GM12878 (cell line): Measurements from ENCODE around the gene EXO5. TPM values are rescaled to one million over a fixed set of nuclear protein-coding genes. Genes with fewer than 3 reads are reported as not detected.
A peak's percentile ranks its signal among the peaks of the same experiment; 100 is the strongest.

ENCODE experiments used
- BHLHE40 ChIP-seq, 2 experiments: fragments of 450-650 bp in 1 of 2; IDR thresholded peaks; 2 replicates each; pipeline ENCODE4 v1.6.1; 2011 to 2017; ENCODE audit warnings: low read depth in 2 of 2, borderline replicate concordance in 1 of 2, improper control_type of control experiment in 1 of 2, low read length in 1 of 2, mild to moderate bottlenecking in 1 of 2
- CREB1 ChIP-seq: IDR thresholded peaks from 2 replicates; pipeline ENCODE4 v1.6.1; 2012; ENCODE audit warnings: low read depth, mild to moderate bottlenecking, inconsistent platforms
- EED ChIP-seq: sonication (generic); IDR thresholded peaks from 2 replicates; pipeline ENCODE4 v1.6.1; 2016; ENCODE audit warnings: antibody characterized with exemption, low read depth
- HDAC6 ChIP-seq: fragments of 200-600 bp; sonication (generic); IDR thresholded peaks from one replicate; pipeline ENCODE4 v1.8.0; 2017; ENCODE audit warnings: antibody characterized with exemption; ENCODE audit not compliant: unreplicated experiment
- LARP7 ChIP-seq: fragments of 450-650 bp; IDR thresholded peaks from 2 replicates; pipeline ENCODE4 v1.6.1; 2017; ENCODE audit warnings: mild to moderate bottlenecking
- MYC ChIP-seq: IDR thresholded peaks from 2 replicates; pipeline ENCODE4 v1.6.1; 2011; ENCODE audit warnings: mild to moderate bottlenecking, low read length, moderate library complexity, inconsistent platforms; ENCODE audit not compliant: insufficient read depth, insufficient replicate concordance, insufficient read length, severe bottlenecking
- POLR2A ChIP-seq: IDR thresholded peaks from 2 replicates; pipeline ENCODE4 v1.6.1; 2011; ENCODE audit warnings: low read depth, mild to moderate bottlenecking, low read length
- POLR2AphosphoS2 ChIP-seq: IDR thresholded peaks from 2 replicates; pipeline ENCODE4 v1.6.1; 2011; ENCODE audit warnings: low read depth, mild to moderate bottlenecking, low read length, improper control_type of control experiment, moderate library complexity
- RAD21 ChIP-seq: IDR thresholded peaks from 2 replicates; pipeline ENCODE4 v1.6.1; 2011; ENCODE audit warnings: mild to moderate bottlenecking, low read depth, low read length, moderate library complexity; ENCODE audit not compliant: insufficient read depth
- RAD51 ChIP-seq: fragments of 450-650 bp; IDR thresholded peaks from 2 replicates; pipeline ENCODE4 v1.6.1; 2016; ENCODE audit warnings: moderate library complexity, mild to moderate bottlenecking, inconsistent platforms
- RELA ChIP-seq: fragments of 450-650 bp; IDR thresholded peaks from 2 replicates; pipeline ENCODE4 v1.8.0; 2014; ENCODE audit warnings: borderline replicate concordance; ENCODE audit not compliant: partially characterized antibody
- SRF ChIP-seq, 2 experiments: IDR thresholded peaks; 2 replicates each; pipeline ENCODE4 v1.6.1; 2011; ENCODE audit warnings: low read depth in 2 of 2, low read length in 2 of 2, mild to moderate bottlenecking in 1 of 2, moderate library complexity in 1 of 2
- SUPT20H ChIP-seq: IDR thresholded peaks from 2 replicates; pipeline ENCODE4 v1.6.1; 2011; ENCODE audit warnings: low read depth, mild to moderate bottlenecking, low read length, moderate library complexity, borderline replicate concordance; ENCODE audit not compliant: control insufficient read depth
- TARDBP ChIP-seq: IDR thresholded peaks from 2 replicates; pipeline ENCODE4 v1.6.1; 2016; ENCODE audit warnings: borderline replicate concordance
- TCF7 ChIP-seq: IDR thresholded peaks from 2 replicates; pipeline ENCODE4 v1.6.1; 2014; ENCODE audit warnings: antibody characterized with exemption, borderline replicate concordance
- ZNF217 ChIP-seq: fragments of 450-650 bp; IDR thresholded peaks from 2 replicates; pipeline ENCODE4 v1.6.1; 2017; ENCODE audit warnings: antibody characterized with exemption, mild to moderate bottlenecking
- polyA plus RNA-seq, 11 experiments: library from polyadenylated mRNA; depleted of rRNA in 4 of 11; unstranded in 6 of 11; stranded (reverse) in 5 of 11; fragments of >200 nt; fragmentation: Nextera tagmentation in 4 of 11; fragmentation: Illumina TruSeq in 1 of 11; extraction: Ambion mirVana in 4 of 11; extraction: Trizol in 1 of 11; gene quantifications; 1 replicate in 1 of 11; 2 replicates in 10 of 11; pipeline versions ENCODE4 v1.2.1 to v1.2.3, GENCODE V29; 2011 to 2016; ENCODE audit warnings: inconsistent platforms in 2 of 11, missing spikeins in 2 of 11, low read depth in 1 of 11
- total RNA-seq, 4 experiments: library from RNA; depleted of rRNA in 3 of 4; stranded (reverse); fragments of >200 nt in 3 of 4; fragmentation: Illumina TruSeq in 1 of 4; extraction: Trizol in 1 of 4; gene quantifications; 2 replicates each; pipeline versions ENCODE4 v1.2.1 to v1.2.3, GENCODE V29; 2013 to 2021
- TF ChIP-seq, protein P1 (sequence below): fragments of 450-650 bp; IDR thresholded peaks from 2 replicates; pipeline ENCODE4 v1.6.1; 2017; ENCODE audit warnings: antibody characterized with exemption, mild to moderate bottlenecking, moderate library complexity
- TF ChIP-seq, protein P2 (sequence below): IDR thresholded peaks from 2 replicates; pipeline ENCODE4 v1.6.1; 2012; ENCODE audit warnings: low read depth, low read length, improper control_type of control experiment
- TF ChIP-seq, protein P3 (sequence below): IDR thresholded peaks from 2 replicates; pipeline ENCODE4 v1.6.1; 2012; ENCODE audit warnings: low read depth, low read length, improper control_type of control experiment
- TF ChIP-seq, protein P4 (sequence below), 3 experiments: IDR thresholded peaks in 2 of 3; conservative IDR thresholded peaks in 1 of 3; 2 replicates each; pipeline ENCODE4 v1.5.1; 2011; ENCODE audit warnings: low read depth in 3 of 3, low read length in 3 of 3, mild to moderate bottlenecking in 3 of 3, control low read depth in 2 of 3, moderate library complexity in 2 of 3, inconsistent platforms in 1 of 3, mixed read lengths in 1 of 3; ENCODE audit not compliant: control insufficient read depth in 2 of 3, insufficient read depth in 1 of 3; ENCODE audit errors: extremely low read depth in 1 of 3

Gene EXO5
- total and polyA plus RNA-seq, 10 of the 15 experiments (the other 5 are each of a cell fraction or from before 2014, with no cell fraction given), result 2.1 to 10.1 (median 8.5) TPM

DNA sequence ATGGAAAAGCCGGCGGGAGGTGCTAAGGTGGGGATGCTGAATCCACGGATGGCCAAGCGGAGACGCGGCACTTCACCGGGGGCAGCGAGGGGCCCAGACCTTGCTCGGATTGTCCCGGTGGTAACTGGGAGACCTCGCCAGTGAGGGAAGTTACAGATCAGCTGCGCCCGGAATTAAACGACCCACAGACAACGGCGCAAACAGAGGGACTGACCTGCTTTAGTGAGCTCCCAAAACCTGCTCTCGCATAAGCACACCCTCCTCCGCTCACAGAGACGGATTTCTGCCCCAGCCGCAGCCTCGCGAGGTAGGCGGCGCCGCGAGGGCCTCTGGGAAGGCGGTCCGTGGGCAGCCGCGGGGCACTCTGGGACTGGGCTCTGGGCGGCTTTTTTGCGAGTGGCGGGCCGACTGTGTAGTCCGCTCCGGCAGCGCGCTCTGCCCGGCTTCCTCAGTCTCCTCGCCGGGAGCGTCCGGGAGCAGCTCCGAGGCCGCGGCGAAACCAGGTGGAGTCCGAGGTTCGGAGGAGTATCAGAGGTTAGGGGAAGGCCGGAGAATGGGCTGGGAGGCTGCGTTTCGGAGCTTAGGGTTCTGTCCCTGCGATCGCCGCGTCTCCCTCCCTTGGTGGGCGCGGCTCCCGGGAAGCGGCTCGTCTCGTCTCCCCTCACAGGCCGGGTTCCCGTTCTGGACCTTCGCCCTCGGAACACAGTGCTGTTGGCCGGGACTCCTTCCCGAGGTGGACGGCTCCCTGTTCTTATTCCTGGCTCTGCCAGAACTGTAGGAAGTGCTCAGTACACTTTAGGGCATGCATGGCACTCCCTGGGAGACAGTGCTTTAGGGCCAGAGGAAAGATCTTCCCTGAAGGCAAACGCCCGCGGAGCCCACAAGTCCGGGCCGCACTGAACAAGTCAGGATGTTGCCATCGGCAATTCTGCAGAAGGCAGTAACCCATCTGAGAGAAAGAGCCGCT lies at the start of gene EXO5 (continued):
- TF ChIP-seq, protein P1, sequence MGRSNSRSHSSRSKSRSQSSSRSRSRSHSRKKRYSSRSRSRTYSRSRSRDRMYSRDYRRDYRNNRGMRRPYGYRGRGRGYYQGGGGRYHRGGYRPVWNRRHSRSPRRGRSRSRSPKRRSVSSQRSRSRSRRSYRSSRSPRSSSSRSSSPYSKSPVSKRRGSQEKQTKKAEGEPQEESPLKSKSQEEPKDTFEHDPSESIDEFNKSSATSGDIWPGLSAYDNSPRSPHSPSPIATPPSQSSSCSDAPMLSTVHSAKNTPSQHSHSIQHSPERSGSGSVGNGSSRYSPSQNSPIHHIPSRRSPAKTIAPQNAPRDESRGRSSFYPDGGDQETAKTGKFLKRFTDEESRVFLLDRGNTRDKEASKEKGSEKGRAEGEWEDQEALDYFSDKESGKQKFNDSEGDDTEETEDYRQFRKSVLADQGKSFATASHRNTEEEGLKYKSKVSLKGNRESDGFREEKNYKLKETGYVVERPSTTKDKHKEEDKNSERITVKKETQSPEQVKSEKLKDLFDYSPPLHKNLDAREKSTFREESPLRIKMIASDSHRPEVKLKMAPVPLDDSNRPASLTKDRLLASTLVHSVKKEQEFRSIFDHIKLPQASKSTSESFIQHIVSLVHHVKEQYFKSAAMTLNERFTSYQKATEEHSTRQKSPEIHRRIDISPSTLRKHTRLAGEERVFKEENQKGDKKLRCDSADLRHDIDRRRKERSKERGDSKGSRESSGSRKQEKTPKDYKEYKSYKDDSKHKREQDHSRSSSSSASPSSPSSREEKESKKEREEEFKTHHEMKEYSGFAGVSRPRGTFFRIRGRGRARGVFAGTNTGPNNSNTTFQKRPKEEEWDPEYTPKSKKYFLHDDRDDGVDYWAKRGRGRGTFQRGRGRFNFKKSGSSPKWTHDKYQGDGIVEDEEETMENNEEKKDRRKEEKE, result no peak
- TF ChIP-seq TCF7 (no peak), EED (peak; percentile 37), POLR2A (peak; percentile 90), MYC (no peak), HDAC6 (no peak), LARP7 (peak; percentile 77; the same call in 1 of the 2 replicates), TARDBP (peak; percentile 85; the same call in 1 of the 2 replicates), RAD51 (no peak), RAD21 (no peak), SRF (IDR thresholded peaks at IDR 0.05; ENCODE audit: low read depth in 2 of 2, low read length in 2 of 2) (no peak), CREB1 (no peak), BHLHE40 (IDR thresholded peaks at IDR 0.05; ENCODE audit: borderline replicate concordance in 1 of 2, low read depth in 2 of 2, low read length in 1 of 2) (peak in 1 of 2 experiments; percentile 27; a peak in 1 of 4 replicates), POLR2AphosphoS2 (peak; percentile 52; the same call in 1 of the 2 replicates), SUPT20H (no peak), RELA (no peak), ZNF217 (no peak)
- TF ChIP-seq, protein P2, sequence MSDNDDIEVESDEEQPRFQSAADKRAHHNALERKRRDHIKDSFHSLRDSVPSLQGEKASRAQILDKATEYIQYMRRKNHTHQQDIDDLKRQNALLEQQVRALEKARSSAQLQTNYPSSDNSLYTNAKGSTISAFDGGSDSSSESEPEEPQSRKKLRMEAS, result peak; percentile 16; the same call in 1 of the 2 replicates
- TF ChIP-seq, protein P3, sequence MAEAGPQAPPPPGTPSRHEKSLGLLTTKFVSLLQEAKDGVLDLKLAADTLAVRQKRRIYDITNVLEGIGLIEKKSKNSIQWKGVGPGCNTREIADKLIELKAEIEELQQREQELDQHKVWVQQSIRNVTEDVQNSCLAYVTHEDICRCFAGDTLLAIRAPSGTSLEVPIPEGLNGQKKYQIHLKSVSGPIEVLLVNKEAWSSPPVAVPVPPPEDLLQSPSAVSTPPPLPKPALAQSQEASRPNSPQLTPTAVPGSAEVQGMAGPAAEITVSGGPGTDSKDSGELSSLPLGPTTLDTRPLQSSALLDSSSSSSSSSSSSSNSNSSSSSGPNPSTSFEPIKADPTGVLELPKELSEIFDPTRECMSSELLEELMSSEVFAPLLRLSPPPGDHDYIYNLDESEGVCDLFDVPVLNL, result peak; percentile 59
- TF ChIP-seq, protein P4, sequence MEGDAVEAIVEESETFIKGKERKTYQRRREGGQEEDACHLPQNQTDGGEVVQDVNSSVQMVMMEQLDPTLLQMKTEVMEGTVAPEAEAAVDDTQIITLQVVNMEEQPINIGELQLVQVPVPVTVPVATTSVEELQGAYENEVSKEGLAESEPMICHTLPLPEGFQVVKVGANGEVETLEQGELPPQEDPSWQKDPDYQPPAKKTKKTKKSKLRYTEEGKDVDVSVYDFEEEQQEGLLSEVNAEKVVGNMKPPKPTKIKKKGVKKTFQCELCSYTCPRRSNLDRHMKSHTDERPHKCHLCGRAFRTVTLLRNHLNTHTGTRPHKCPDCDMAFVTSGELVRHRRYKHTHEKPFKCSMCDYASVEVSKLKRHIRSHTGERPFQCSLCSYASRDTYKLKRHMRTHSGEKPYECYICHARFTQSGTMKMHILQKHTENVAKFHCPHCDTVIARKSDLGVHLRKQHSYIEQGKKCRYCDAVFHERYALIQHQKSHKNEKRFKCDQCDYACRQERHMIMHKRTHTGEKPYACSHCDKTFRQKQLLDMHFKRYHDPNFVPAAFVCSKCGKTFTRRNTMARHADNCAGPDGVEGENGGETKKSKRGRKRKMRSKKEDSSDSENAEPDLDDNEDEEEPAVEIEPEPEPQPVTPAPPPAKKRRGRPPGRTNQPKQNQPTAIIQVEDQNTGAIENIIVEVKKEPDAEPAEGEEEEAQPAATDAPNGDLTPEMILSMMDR (IDR thresholded peaks at IDR 0.05 in 2 of 3, conservative IDR thresholded peaks at IDR 0.05 in 1 of 3; ENCODE audit: control insufficient read depth in 2 of 3, extremely low read depth in 1 of 3, insufficient read depth in 1 of 3, low read depth in 3 of 3, low read length in 3 of 3), result no peak
